Neuronal stem cell (in vitro differentiated cells): ENCODE results near the gene CCL19.

Experiments used
- DNase-seq: peaks from one replicate; pipeline ENCODE4 v3.0.0-alpha.2; 2013; ENCODE audit warnings: low spot score
- H2AFZ ChIP-seq: one replicate; pipeline ENCODE4 v1.6.1; 2013; ENCODE audit warnings: mild to moderate bottlenecking, low read length, inconsistent platforms
- H2AK5ac ChIP-seq: 2 replicates; pipeline ENCODE4 v1.6.1; 2013; ENCODE audit warnings: low read depth, mild to moderate bottlenecking, inconsistent platforms, low read length, moderate library complexity, mixed read lengths
- H2BK120ac ChIP-seq: 2 replicates; pipeline ENCODE4 v1.6.1; 2013; ENCODE audit warnings: low read depth, mild to moderate bottlenecking, inconsistent platforms, low read length, moderate library complexity, mixed read lengths
- H2BK12ac ChIP-seq: one replicate; pipeline ENCODE4 v1.6.1; 2013; ENCODE audit warnings: low read length, inconsistent platforms
- H2BK15ac ChIP-seq: 2 replicates; pipeline ENCODE4 v1.6.1; 2013; ENCODE audit warnings: mild to moderate bottlenecking, low read length, inconsistent platforms, mixed read lengths
- H2BK5ac ChIP-seq: one replicate; pipeline ENCODE4 v1.6.1; 2013; ENCODE audit warnings: inconsistent platforms, mild to moderate bottlenecking, low read length, moderate library complexity
- H3K14ac ChIP-seq: one replicate; pipeline ENCODE4 v1.6.1; 2013; ENCODE audit warnings: low read length, inconsistent platforms
- H3K18ac ChIP-seq: 2 replicates; pipeline ENCODE4 v1.6.1; 2013; ENCODE audit warnings: low read length, inconsistent platforms
- H3K23ac ChIP-seq: 2 replicates; pipeline ENCODE4 v1.6.1; 2013; ENCODE audit warnings: low read depth, mild to moderate bottlenecking, mixed read lengths, low read length, inconsistent platforms; ENCODE audit not compliant: poor library complexity
- H3K27ac ChIP-seq: replicated peaks from 3 replicates; pipeline ENCODE4 v1.5.1; 2013; ENCODE audit warnings: low read length, inconsistent platforms
- H3K27me3 ChIP-seq, 3 experiments: 2 replicates each; pipeline ENCODE4 v1.6.1; 2013; ENCODE audit warnings: low read length in 3 of 3, mild to moderate bottlenecking in 2 of 3, inconsistent platforms in 1 of 3, low read depth in 1 of 3, mixed read lengths in 1 of 3, moderate library complexity in 1 of 3; ENCODE audit not compliant: control insufficient read depth in 3 of 3, insufficient read depth in 3 of 3
- H3K36me3 ChIP-seq, 2 donors: replicated peaks in 1 of 2; 2 replicates each; pipeline ENCODE4 v1.6.1; 2013; ENCODE audit warnings: low read length in 2 of 2; ENCODE audit not compliant: control insufficient read depth in 2 of 2, insufficient read depth in 2 of 2
- H3K4ac ChIP-seq: 2 replicates; pipeline ENCODE4 v1.6.1; 2013; ENCODE audit warnings: inconsistent platforms, mild to moderate bottlenecking, low read length, moderate library complexity
- H3K4me1 ChIP-seq, 2 donors: 1 replicate in 1 of 2; 2 replicates in 1 of 2; pipeline ENCODE4 v1.6.1; 2013; ENCODE audit warnings: low read length in 2 of 2, low read depth in 1 of 2; ENCODE audit not compliant: control insufficient read depth in 2 of 2, insufficient read depth in 1 of 2
- H3K4me2 ChIP-seq: one replicate; pipeline ENCODE4 v1.6.1; 2013; ENCODE audit warnings: mild to moderate bottlenecking, low read length, inconsistent platforms; ENCODE audit not compliant: insufficient read depth, poor library complexity, severe bottlenecking
- H3K4me3 ChIP-seq, 2 donors: 2 replicates each; pipeline ENCODE4 v1.5.1; 2013; ENCODE audit warnings: low read length in 2 of 2, mild to moderate bottlenecking in 2 of 2, inconsistent platforms in 1 of 2, moderate library complexity in 1 of 2
- H3K79me1 ChIP-seq: one replicate; pipeline ENCODE4 v1.6.1; 2013; ENCODE audit warnings: low read depth, mild to moderate bottlenecking, inconsistent platforms, low read length, moderate library complexity
- H3K9ac ChIP-seq: one replicate; pipeline ENCODE4 v1.6.1; 2013; ENCODE audit warnings: mild to moderate bottlenecking, low read depth, low read length, inconsistent platforms; ENCODE audit not compliant: poor library complexity
- H3K9me3 ChIP-seq, 2 donors: replicated peaks in 1 of 2; 2 replicates each; pipeline versions ENCODE3 to v1.6.1; 2013; ENCODE audit warnings: low read length in 2 of 2, mild to moderate bottlenecking in 2 of 2, inconsistent platforms in 1 of 2, low read depth in 1 of 2, mixed read lengths in 1 of 2, moderate library complexity in 1 of 2; ENCODE audit not compliant: control insufficient read depth in 2 of 2, insufficient read depth in 1 of 2
- H4K8ac ChIP-seq: one replicate; pipeline ENCODE4 v1.6.1; 2013; ENCODE audit warnings: low read depth, mild to moderate bottlenecking, inconsistent platforms, low read length, moderate library complexity
- H4K91ac ChIP-seq: one replicate; pipeline ENCODE4 v1.6.1; 2013; ENCODE audit warnings: low read length, low read depth, mild to moderate bottlenecking, inconsistent platforms; ENCODE audit not compliant: poor library complexity
- WGBS, 2 donors: extraction: QIAGEN DNeasy Blood & Tissue Kit; methylation state at CpG; one replicate each; pipeline ENCODE4 v1.1.7; 2013; ENCODE audit warnings: missing lambda C conversion rate in 2 of 2, mixed read lengths in 1 of 2; ENCODE audit not compliant: insufficient read length in 2 of 2, insufficient replicate concordance in 1 of 2; ENCODE audit errors: extremely low coverage in 2 of 2; 5-methylcytosine and 5-hydroxymethylcytosine counted together

The CCL19 gene

GRCh38 chr9:34688329-34689115 lies 2.6 kb downstream of the CCL19 start:
- Histone ChIP-seq H3K27ac (no peak overlapping the region), H3K18ac (no peak overlapping the region), H2BK120ac (no peak overlapping the region), H3K36me3 (no peaks in the 10 kb centered on the region), H3K4me2 (no peak overlapping the region), H2BK5ac (no peak overlapping the region), H3K4ac (no peak overlapping the region), H3K23ac (no peak overlapping the region), H4K8ac (no peak overlapping the region), H3K4me1 (no peaks in the 10 kb centered on the region), H3K9me3 (peaks cover 0 to 2% of the 10 kb centered on the region in 2 donors), H2BK15ac (no peak overlapping the region), H3K27me3 (peaks cover 0 to 6% (median 0%) of the 10 kb centered on the region in 3 experiments), H3K79me1 (no peaks in the 10 kb centered on the region), H4K91ac (no peak overlapping the region), H2AFZ (no peak overlapping the region), H2BK12ac (no peak overlapping the region), H3K9ac (no peak overlapping the region), H3K14ac (no peak overlapping the region), H2AK5ac (no peak overlapping the region), H3K4me3 (no peak overlapping the region)
- no CpG with 5 or more reads among the region's 5 CpGs for WGBS, 2 donors
- DNase-seq = no peak

- Histone ChIP-seq H3K27me3 (peaks cover 0 to 6% (median 0%) of the 10 kb centered on the region in 3 experiments), H4K91ac (no peak overlapping the region), H3K36me3 (no peaks in the 10 kb centered on the region), H3K14ac (peak overlapping the region; percentile 78), H3K4me2 (no peak overlapping the region), H2BK120ac (no peak overlapping the region), H2BK15ac (no peak overlapping the region), H2AK5ac (no peak overlapping the region), H3K9me3 (no peaks in the 10 kb centered on the region), H2BK5ac (no peak overlapping the region), H3K4me3 (no peak overlapping the region), H3K23ac (no peak overlapping the region), H3K79me1 (no peaks in the 10 kb centered on the region), H3K4me1 (no peaks in the 10 kb centered on the region), H2BK12ac (no peak overlapping the region), H3K9ac (no peak overlapping the region), H3K27ac (no peak overlapping the region), H2AFZ (no peak overlapping the region), H3K18ac (no peak overlapping the region), H4K8ac (no peak overlapping the region), H3K4ac (no peak overlapping the region)
- no CpG with 5 or more reads among the region's 10 CpGs for WGBS, 2 donors
- no peak for DNase-seq
Observed at GRCh38 chr9:34687276-34688030, 3.6 kb downstream of the CCL19 start.

GRCh38 chr9:34686732-34687131 lies 4.3 kb downstream of the CCL19 start:
- no peak overlapping the region for H3K4me3 ChIP-seq
- H2AFZ ChIP-seq = no peak overlapping the region
- H3K4me2 ChIP-seq = no peak overlapping the region
- no peaks in the 10 kb centered on the region for H3K79me1 ChIP-seq
- H3K14ac ChIP-seq = no peak overlapping the region
- no peaks in the 10 kb centered on the region for H3K36me3 ChIP-seq
- no peak overlapping the region for H3K23ac ChIP-seq
- no peak overlapping the region for H3K4ac ChIP-seq
- no peak for DNase-seq
- H4K91ac ChIP-seq = peak overlapping the region; percentile 6
- no peak overlapping the region for H2BK15ac ChIP-seq
- no peak overlapping the region for H2BK5ac ChIP-seq
- H2BK120ac ChIP-seq = no peak overlapping the region
- peaks cover 0 to 2% (median 0%) of the 10 kb centered on the region in 3 experiments for H3K27me3 ChIP-seq
- no peak overlapping the region for H4K8ac ChIP-seq
- H2BK12ac ChIP-seq = no peak overlapping the region
- H3K27ac ChIP-seq = no peak overlapping the region
- no peak overlapping the region for H3K18ac ChIP-seq
- WGBS, 2 donors = no CpG with 5 or more reads among the region's 1 CpG
- no peak overlapping the region for H3K9ac ChIP-seq
- no peak overlapping the region for H2AK5ac ChIP-seq
- no peaks in the 10 kb centered on the region for H3K4me1 ChIP-seq
- H3K9me3 ChIP-seq = no peaks in the 10 kb centered on the region

- H3K27ac ChIP-seq = no peak overlapping the region
- no peak overlapping the region for H3K4ac ChIP-seq
- H3K4me1 ChIP-seq = no peaks in the 10 kb centered on the region
- no peak overlapping the region for H3K14ac ChIP-seq
- H2BK12ac ChIP-seq = no peak overlapping the region
- H4K8ac ChIP-seq = no peak overlapping the region
- H2BK120ac ChIP-seq = no peak overlapping the region
- no peak overlapping the region for H3K23ac ChIP-seq
- H3K79me1 ChIP-seq = no peaks in the 10 kb centered on the region
- H2BK5ac ChIP-seq = no peak overlapping the region
- no peak overlapping the region for H2AFZ ChIP-seq
- no peak overlapping the region for H2BK15ac ChIP-seq
- no peak overlapping the region for H2AK5ac ChIP-seq
- no peak overlapping the region for H3K4me3 ChIP-seq
- H3K18ac ChIP-seq = no peak overlapping the region
- WGBS, 2 donors = no CpG with 5 or more reads among the region's 5 CpGs
- H3K9ac ChIP-seq = no peak overlapping the region
- no peaks in the 10 kb centered on the region for H3K9me3 ChIP-seq
- H4K91ac ChIP-seq = no peak overlapping the region
- DNase-seq = no peak
- H3K27me3 ChIP-seq = peaks cover 0 to 2% (median 0%) of the 10 kb centered on the region in 3 experiments
- no peak overlapping the region for H3K4me2 ChIP-seq
- no peaks in the 10 kb centered on the region for H3K36me3 ChIP-seq
Observed at GRCh38 chr9:34686231-34686630, 4.8 kb downstream of the CCL19 start.
